Peyer's patch (tissue), 4 donors: ENCODE results near the gene JAM3.

Source experiments
- POLR2A ChIP-seq, 2 donors: fragments of 450-650 bp; IDR thresholded peaks; one replicate each; pipeline ENCODE4 v1.5.1; 2017; ENCODE audit warnings: antibody characterized with exemption in 2 of 2, mild to moderate bottlenecking in 2 of 2, moderate library complexity in 2 of 2
- TF ChIP-seq, protein P1 (sequence below), 6 experiments: fragments of 450-650 bp in 4 of 6; fragments of 200-600 bp in 2 of 6; sonication (generic) in 1 of 6; IDR thresholded peaks; one replicate each; pipeline ENCODE4 v1.5.1; 2017 to 2019; ENCODE audit warnings: antibody characterized with exemption in 6 of 6, mild to moderate bottlenecking in 3 of 6, moderate library complexity in 1 of 6

DNA sequence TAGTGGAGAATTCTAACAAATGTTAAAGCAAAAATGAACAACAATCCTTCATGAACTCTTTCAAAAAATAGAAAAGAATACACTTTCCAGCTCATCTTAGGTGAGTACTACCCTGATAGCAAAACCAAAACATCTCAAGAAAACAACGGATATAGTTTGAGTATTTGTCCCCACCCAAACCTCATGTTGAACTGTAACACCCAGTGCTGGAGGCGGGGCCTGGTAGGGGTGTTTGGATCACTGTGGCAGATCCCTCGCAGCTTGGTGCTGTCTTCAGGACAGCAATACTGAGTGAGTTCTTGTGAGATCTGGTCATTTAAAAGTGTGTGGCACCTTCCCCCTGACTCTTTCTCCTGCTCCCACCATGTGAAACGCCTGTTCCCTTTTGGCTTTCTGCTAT is 127.9 kb downstream of the JAM3 start:
- TF ChIP-seq, protein P1, sequence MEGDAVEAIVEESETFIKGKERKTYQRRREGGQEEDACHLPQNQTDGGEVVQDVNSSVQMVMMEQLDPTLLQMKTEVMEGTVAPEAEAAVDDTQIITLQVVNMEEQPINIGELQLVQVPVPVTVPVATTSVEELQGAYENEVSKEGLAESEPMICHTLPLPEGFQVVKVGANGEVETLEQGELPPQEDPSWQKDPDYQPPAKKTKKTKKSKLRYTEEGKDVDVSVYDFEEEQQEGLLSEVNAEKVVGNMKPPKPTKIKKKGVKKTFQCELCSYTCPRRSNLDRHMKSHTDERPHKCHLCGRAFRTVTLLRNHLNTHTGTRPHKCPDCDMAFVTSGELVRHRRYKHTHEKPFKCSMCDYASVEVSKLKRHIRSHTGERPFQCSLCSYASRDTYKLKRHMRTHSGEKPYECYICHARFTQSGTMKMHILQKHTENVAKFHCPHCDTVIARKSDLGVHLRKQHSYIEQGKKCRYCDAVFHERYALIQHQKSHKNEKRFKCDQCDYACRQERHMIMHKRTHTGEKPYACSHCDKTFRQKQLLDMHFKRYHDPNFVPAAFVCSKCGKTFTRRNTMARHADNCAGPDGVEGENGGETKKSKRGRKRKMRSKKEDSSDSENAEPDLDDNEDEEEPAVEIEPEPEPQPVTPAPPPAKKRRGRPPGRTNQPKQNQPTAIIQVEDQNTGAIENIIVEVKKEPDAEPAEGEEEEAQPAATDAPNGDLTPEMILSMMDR (IDR thresholded peaks at IDR 0.05), result no peak
- TF ChIP-seq POLR2A (IDR thresholded peaks at IDR 0.05), result no peak
